Colonic mucosa (tissue), 4 donors: ENCODE measurements around the gene WNT7B. TPM values are rescaled to one million over a fixed set of nuclear protein-coding genes. Genes with fewer than 3 reads are reported as not detected.

Experiments used
- DNase-seq: peaks from one replicate; pipeline ENCODE4 v3.0.0-alpha.2; 2020
- H3K27ac ChIP-seq: fragments of 200-600 bp; one replicate; pipeline ENCODE4 v1.8.0; 2021
- H3K27me3 ChIP-seq: fragments of 200-600 bp; one replicate; pipeline ENCODE4 v1.8.0; 2021
- H3K36me3 ChIP-seq: fragments of 200-600 bp; one replicate; pipeline ENCODE4 v1.8.0; 2021
- H3K4me1 ChIP-seq: fragments of 200-600 bp; one replicate; pipeline ENCODE4 v1.8.0; 2021; ENCODE audit warnings: mild to moderate bottlenecking
- H3K4me3 ChIP-seq: fragments of 200-600 bp; one replicate; pipeline ENCODE4 v1.8.0; 2021
- H3K9ac ChIP-seq, 2 donors: one replicate each; pipeline ENCODE4 v1.7.0; 2013; ENCODE audit warnings: control low read depth in 2 of 2, low read depth in 2 of 2, low read length in 2 of 2
- H3K9me3 ChIP-seq: fragments of 200-600 bp; one replicate; pipeline ENCODE4 v1.8.0; 2021
- intact Hi-C: fragments of 100-400 bp; cut with DNase I; formaldehyde crosslinking; loops from one replicate; pipeline ENCODE4 v1.14.1; 2022
- total RNA-seq, 2 donors: library from RNA; stranded (reverse); fragmentation: NEBNext Ultra II Directional in 1 of 2; extraction: Animal tissue kit (Norgen Biotek cat#: 25700) in 1 of 2; gene quantifications; one replicate each; pipeline ENCODE4 v1.2.1, GENCODE V29; 2021
- TF ChIP-seq, protein P1 (sequence below): fragments of 200-600 bp; IDR thresholded peaks from one replicate; pipeline ENCODE4 v1.8.0; 2022; ENCODE audit warnings: antibody characterized with exemption, mild to moderate bottlenecking
- donor health status: healthy.
- donor health status: DM: no; HTN: no; CAD: no.
- donor health status: DM: no; HTN: no; CAD: no.

Gene WNT7B
- total RNA-seq, 2 donors from 2014 or later: 0.12 TPM; not detected in 1

DNA sequence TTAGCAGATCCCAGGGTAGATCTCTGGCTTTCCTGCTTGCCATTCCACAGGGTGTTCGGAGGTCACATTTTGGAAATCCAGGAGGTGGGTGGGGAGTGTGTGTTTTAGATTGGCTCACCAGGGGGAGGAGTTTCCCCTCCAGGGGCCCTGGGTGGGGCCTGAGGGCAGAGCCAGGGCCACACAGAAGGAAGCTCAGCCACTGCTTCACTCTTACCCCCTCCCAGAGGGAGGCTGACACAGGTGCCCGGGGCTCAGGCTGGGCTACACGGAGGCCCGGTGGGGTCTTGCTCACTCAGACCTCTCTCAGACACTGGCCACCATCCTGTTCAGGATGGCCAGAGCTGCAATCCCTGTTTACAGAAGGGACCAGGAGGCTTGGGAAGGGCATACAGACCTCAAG, 2.5 kb downstream of the WNT7B start:
- TF ChIP-seq, protein P1, sequence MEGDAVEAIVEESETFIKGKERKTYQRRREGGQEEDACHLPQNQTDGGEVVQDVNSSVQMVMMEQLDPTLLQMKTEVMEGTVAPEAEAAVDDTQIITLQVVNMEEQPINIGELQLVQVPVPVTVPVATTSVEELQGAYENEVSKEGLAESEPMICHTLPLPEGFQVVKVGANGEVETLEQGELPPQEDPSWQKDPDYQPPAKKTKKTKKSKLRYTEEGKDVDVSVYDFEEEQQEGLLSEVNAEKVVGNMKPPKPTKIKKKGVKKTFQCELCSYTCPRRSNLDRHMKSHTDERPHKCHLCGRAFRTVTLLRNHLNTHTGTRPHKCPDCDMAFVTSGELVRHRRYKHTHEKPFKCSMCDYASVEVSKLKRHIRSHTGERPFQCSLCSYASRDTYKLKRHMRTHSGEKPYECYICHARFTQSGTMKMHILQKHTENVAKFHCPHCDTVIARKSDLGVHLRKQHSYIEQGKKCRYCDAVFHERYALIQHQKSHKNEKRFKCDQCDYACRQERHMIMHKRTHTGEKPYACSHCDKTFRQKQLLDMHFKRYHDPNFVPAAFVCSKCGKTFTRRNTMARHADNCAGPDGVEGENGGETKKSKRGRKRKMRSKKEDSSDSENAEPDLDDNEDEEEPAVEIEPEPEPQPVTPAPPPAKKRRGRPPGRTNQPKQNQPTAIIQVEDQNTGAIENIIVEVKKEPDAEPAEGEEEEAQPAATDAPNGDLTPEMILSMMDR: no peak
- no peak for DNase-seq
- Histone ChIP-seq H3K9me3 (no peaks in the 10 kb centered on the region), H3K36me3 (no peaks in the 10 kb centered on the region), H3K27ac (no peak overlapping the region), H3K4me3 (no peak overlapping the region), H3K4me1 (peaks cover 4% of the 10 kb centered on the region), H3K27me3 (peaks cover 83% of the 10 kb centered on the region), H3K9ac (no peak overlapping the region)
- intact Hi-C loops: no loop called here

DNA sequence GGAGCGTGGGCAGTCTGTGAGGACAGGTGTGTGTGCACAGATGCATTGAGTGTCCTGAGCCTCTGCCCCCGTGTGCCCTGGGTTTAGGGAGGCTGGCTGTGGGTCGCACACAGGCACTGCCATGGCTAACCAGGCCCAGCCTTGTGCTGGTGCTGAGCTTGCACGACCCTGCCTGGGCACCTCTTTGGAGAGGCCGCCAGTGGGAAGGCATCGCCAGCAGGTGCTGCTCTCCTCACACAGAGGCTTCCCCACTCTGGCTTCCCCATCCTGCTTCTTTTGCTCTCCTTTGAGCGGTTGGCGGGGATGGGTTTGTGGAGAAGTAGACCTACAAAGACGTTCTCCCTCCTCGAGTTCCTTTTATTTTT, 4.1 kb downstream of the WNT7B start:
- no peak for DNase-seq
- H3K27ac ChIP-seq: no peak overlapping the region
- no peak overlapping the region for H3K4me3 ChIP-seq
- no peak overlapping the region for H3K9ac ChIP-seq
- H3K9me3 ChIP-seq: no peaks in the 10 kb centered on the region
- TF ChIP-seq, protein P1: no peak
- peaks cover 80% of the 10 kb centered on the region for H3K27me3 ChIP-seq
- H3K4me1 ChIP-seq: no peaks in the 10 kb centered on the region
- H3K36me3 ChIP-seq: no peaks in the 10 kb centered on the region
- intact Hi-C loops: no loop called here

DNA sequence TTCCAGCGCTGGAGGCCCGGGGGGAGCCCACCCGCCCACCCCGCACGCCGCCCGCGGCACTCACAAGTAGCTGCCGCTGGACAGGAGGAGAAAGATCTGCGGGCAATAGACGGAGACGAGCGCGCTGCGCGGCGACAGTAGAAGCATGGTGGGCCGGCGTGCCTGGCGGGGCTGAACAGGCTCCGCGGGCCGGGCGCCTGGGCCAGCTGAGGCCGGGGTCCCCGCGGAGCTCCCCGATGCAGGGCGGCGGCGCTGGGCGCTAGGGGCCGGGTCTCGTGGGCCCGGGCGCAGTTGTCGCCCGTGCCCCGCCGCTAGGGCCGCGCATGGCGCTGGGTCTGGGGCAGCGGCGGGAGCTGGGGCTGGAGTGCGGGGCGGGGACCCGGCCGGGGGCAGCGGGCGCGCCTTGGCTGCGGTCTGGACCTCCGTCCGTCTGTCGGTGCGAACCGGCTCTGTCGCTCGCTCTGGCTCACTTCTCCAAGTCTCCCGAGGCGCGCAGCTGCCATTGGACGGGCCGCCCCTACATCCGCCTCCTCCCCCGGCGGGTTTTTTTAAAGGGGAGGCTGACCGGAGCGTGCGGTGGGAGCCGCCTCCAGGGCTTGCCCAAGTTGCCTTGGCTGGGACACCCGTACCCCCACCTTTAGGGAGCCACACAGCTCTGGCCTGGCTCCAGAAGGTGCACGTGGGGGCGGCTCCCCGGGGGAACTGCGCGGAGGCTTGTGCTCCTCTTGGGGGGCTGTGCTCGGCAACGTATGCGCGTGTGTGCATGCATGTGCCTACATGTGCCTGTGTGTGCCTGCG, 4.7 kb downstream of the WNT7B start:
- H3K36me3 ChIP-seq: no peaks in the 10 kb centered on the region
- no peak for DNase-seq
- intact Hi-C loops: no loop called here
- no peaks in the 10 kb centered on the region for H3K9me3 ChIP-seq
- H3K9ac ChIP-seq: no peak overlapping the region
- H3K27ac ChIP-seq: no peak overlapping the region
- TF ChIP-seq, protein P1: no peak
- no peak overlapping the region for H3K4me3 ChIP-seq
- peaks cover 74% of the 10 kb centered on the region for H3K27me3 ChIP-seq
- no peaks in the 10 kb centered on the region for H3K4me1 ChIP-seq

DNA sequence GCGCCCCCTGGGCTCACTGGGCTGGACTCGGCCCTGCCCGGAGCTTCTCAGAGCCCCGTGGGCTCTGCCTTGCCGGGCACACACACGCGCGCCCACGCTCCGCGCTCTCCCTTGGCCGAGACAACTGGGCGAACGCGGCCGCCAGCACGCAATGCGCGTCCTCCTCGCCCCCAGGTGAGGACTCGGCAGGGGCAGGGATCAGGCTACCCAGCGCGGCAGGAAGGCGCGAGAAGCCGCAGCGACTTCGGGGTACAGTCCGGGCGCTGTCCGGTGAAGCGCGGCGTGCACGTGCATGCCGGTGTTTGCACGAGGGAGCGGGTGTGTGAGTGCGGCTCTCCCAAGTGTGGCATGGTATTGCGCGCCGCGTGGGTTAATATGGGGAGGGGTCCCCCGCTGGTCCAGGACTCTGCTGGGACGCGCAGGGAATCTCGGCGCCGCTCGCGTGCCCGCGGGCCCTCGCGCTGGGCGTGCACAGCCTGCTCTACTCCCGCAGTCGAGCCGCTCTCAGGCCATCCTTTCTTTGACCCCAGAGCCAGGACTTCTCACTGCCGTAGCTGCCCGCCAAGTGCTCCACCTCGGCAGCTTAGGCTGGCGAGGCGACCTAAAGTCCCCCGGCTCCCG, 5.4 kb downstream of the WNT7B start:
- H3K9me3 ChIP-seq: no peaks in the 10 kb centered on the region
- H3K27ac ChIP-seq: no peak overlapping the region
- no peaks in the 10 kb centered on the region for H3K4me1 ChIP-seq
- no peak for DNase-seq
- H3K4me3 ChIP-seq: no peak overlapping the region
- TF ChIP-seq, protein P1: no peak
- no peak overlapping the region for H3K9ac ChIP-seq
- no peaks in the 10 kb centered on the region for H3K36me3 ChIP-seq
- intact Hi-C loops: no loop called here
- peaks cover 67% of the 10 kb centered on the region for H3K27me3 ChIP-seq

DNA sequence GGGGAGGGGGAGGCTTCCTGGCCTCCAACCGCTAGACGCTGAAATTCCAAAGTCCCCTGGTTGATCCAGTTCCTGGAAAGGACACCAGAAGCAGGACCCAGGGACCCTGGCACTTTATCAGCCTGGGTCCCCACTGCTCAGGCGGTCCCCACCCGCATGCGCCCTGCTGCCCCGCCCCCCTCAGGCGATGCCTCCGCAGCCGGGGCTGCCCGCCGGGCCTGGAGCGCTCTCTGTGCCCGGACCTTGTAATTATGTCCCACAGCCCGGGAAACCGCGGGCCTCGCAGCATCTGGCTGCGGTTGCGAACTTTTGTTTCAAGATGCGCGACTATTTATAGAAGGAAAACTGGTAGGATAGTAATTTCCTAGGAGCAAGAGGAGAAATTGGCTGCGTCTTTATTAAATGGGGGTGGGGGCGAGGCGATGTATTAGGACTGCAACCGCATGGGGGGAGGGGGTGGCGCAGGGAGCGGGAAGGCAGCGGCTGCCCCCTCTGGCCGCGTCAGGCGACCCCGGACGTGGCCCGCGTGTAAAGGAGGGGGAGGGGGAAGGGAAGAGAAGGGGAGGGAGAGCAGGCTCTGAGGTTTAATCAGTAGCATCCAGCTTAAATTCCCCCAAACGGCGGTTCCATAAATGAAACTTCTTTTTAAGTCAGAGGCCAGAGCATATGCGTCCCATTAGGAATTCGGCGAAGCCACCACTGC, 6.1 kb downstream of the WNT7B start:
- Histone ChIP-seq H3K9me3 (no peaks in the 10 kb centered on the region), H3K27ac (no peak overlapping the region), H3K36me3 (no peaks in the 10 kb centered on the region), H3K27me3 (peaks cover 63% of the 10 kb centered on the region), H3K4me3 (no peak overlapping the region), H3K4me1 (no peaks in the 10 kb centered on the region), H3K9ac (no peak overlapping the region)
- intact Hi-C loops: no loop called here
- TF ChIP-seq, protein P1: no peak
- DNase-seq: no peak
